Transverse colon (tissue), 4 donors: ENCODE measurements around the gene PMF1.
"Not testable (repeated sequence)": the region's sequence is repeated elsewhere in the genome, so short reads cannot be mapped to it uniquely, and the experiment has no call there.

Source experiments
- CTCF ChIP-seq, 5 experiments: fragments of 200-600 bp in 3 of 5; fragments of 450-650 bp in 2 of 5; sonication (generic) in 3 of 5; IDR thresholded peaks; 1 replicate in 2 of 5; 2 replicates in 3 of 5; pipeline ENCODE4 v1.5.1; 2016 to 2017; ENCODE audit warnings: antibody characterized with exemption in 5 of 5, inconsistent platforms in 3 of 5, mild to moderate bottlenecking in 2 of 5, moderate library complexity in 1 of 5
- EP300 ChIP-seq: sonication (generic); formaldehyde crosslinking; IDR thresholded peaks from one replicate; pipeline ENCODE4 v1.6.1; 2017; ENCODE audit warnings: antibody characterized with exemption, low read depth
- POLR2A ChIP-seq: fragments of 450-650 bp; IDR thresholded peaks from one replicate; pipeline ENCODE4 v1.6.1; 2016; ENCODE audit warnings: antibody characterized with exemption, mild to moderate bottlenecking, moderate library complexity
- POLR2AphosphoS5 ChIP-seq, 3 donors: sonication (generic); formaldehyde crosslinking; IDR thresholded peaks; one replicate each; pipeline ENCODE4 v1.6.1; 2016; ENCODE audit warnings: antibody characterized with exemption in 3 of 3

DNA sequence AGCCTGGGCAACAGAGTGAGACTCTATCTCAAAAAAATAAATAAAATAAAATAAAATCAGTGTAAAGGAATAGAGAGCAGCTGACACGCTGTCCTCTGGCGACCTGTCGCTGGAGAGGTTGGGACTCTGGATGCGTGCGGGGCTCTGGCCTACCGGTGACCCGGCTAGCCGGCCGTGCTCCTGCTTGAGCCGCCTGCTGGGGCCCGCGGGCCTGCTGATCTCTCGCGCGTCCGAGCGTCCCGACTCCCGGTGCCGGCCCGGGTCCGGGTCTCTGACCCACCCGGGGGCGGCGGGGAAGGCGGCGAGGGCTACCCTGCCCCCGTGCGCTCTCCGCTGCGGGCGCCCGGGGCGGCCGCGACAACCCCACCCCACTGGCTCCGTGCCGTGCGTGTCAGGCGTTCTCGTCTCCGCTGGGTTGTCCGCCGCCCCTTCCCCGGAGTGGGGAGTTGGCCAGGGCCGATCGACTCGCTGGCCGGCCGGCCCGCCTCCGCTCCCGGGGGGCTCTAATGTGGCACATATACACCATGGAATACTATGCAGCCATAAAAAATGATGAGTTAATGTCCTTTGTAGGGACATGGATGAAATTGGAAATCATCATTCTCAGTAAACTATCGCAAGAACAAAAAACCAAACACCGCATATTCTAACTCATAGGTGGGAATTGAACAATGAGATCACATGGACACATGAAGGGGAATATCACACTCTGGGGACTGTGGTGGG lies 3.7 kb downstream of the PMF1 start:
- not testable (repeated sequence) for TF ChIP-seq CTCF (IDR thresholded peaks at IDR 0.05); POLR2A; EP300; POLR2AphosphoS5 (IDR thresholded peaks at IDR 0.05)
